HTERT RPE-1 (cell line): ENCODE measurements around the gene ATP8A2.

ENCODE experiments used
- in situ Hi-C: fragments of 300-500 bp; cut with MboI; formaldehyde crosslinking; loops from 4 replicates; pipeline ENCODE4 v1.14.3; 2020; ENCODE audit warnings: low sequenced_read_pairs

ATP8A2 gene

GRCh38 chr13:25722893-25723292 lies 351.1 kb downstream of the ATP8A2 start:
- in situ Hi-C loops: no loop called here

- in situ Hi-C loops: no loop called here
Observed at GRCh38 chr13:25725104-25725503, 353.3 kb downstream of the ATP8A2 start.

GRCh38 chr13:25727250-25727649 lies 355.5 kb downstream of the ATP8A2 start:
- in situ Hi-C loops: no loop called here

- in situ Hi-C loops: no loop called here
Observed at GRCh38 chr13:25727810-25728209, 356.0 kb downstream of the ATP8A2 start.

GRCh38 chr13:25729201-25729600 lies 357.4 kb downstream of the ATP8A2 start:
- in situ Hi-C loops: no loop called here

- in situ Hi-C loops: no loop called here
Observed at GRCh38 chr13:25731037-25731436, 359.3 kb downstream of the ATP8A2 start.

- in situ Hi-C loops: no loop called here
Observed at GRCh38 chr13:25731536-25731935, 359.8 kb downstream of the ATP8A2 start.

- in situ Hi-C loops: no loop called here
Observed at GRCh38 chr13:25732111-25732865, 360.5 kb downstream of the ATP8A2 start.

GRCh38 chr13:25733001-25733491 lies 361.3 kb downstream of the ATP8A2 start:
- in situ Hi-C loops: no loop called here

GRCh38 chr13:25733696-25734435 lies 362.1 kb downstream of the ATP8A2 start:
- in situ Hi-C loops: no loop called here

- in situ Hi-C loops: no loop called here
Observed at GRCh38 chr13:25738342-25739196, 366.8 kb downstream of the ATP8A2 start.

GRCh38 chr13:25739376-25739775 lies 367.6 kb downstream of the ATP8A2 start:
- in situ Hi-C loops: no loop called here

GRCh38 chr13:25741796-25742195 lies 370.0 kb downstream of the ATP8A2 start:
- in situ Hi-C loops: no loop called here

GRCh38 chr13:25742220-25742619 lies 370.4 kb downstream of the ATP8A2 start:
- in situ Hi-C loops: no loop called here

- in situ Hi-C loops: no loop called here
Observed at GRCh38 chr13:25743421-25743820, 371.6 kb downstream of the ATP8A2 start.

GRCh38 chr13:25744178-25744577 lies 372.4 kb downstream of the ATP8A2 start:
- in situ Hi-C loops: no loop called here

GRCh38 chr13:25746131-25746530 lies 374.4 kb downstream of the ATP8A2 start:
- in situ Hi-C loops: no loop called here

- in situ Hi-C loops: no loop called here
Observed at GRCh38 chr13:25752957-25753551, 381.3 kb downstream of the ATP8A2 start.

GRCh38 chr13:25753976-25754375 lies 382.2 kb downstream of the ATP8A2 start:
- in situ Hi-C loops: no loop called here

GRCh38 chr13:25756251-25756650 lies 384.5 kb downstream of the ATP8A2 start:
- in situ Hi-C loops: no loop called here

GRCh38 chr13:25756912-25757311 lies 385.1 kb downstream of the ATP8A2 start:
- in situ Hi-C loops: no loop called here
